Stimulated activated naive CD8-positive, alpha-beta T cell treated with anti-CD3 and anti-CD28 coated beads, Interleukin-15, amount 100 ng/mL, for 72 hours (primary cell): ENCODE results near the gene SPN.
"Not testable (repeated sequence)": the region's sequence is repeated elsewhere in the genome, so short reads cannot be mapped to it uniquely, and the experiment has no call there.

ENCODE experiments used
- ATAC-seq: fragments of 150-1000 bp; cut with Tn5 transposase; 2 replicates; pipeline ENCODE4 v1.10.0; 2021; ENCODE audit warnings: mild to moderate bottlenecking, moderate library complexity
- DNase-seq, 2 donors: peaks; one replicate each; pipeline ENCODE4 v3.0.0; 2021 to 2022
- H3K27ac Mint-ChIP-seq, 2 donors: one replicate each; pipeline ENCODE4 v1.8.0; 2022; ENCODE audit warnings: mild to moderate bottlenecking in 2 of 2, mixed read lengths in 2 of 2, moderate library complexity in 2 of 2
- H3K27me3 Mint-ChIP-seq: one replicate; pipeline ENCODE4 v1.8.0; 2022; ENCODE audit warnings: mixed read lengths
- H3K4me1 Mint-ChIP-seq: one replicate; pipeline ENCODE4 v1.8.0; 2022; ENCODE audit warnings: mild to moderate bottlenecking, mixed read lengths
- H3K4me3 Mint-ChIP-seq, 2 donors: one replicate each; pipeline ENCODE4 v1.8.0; 2022; ENCODE audit warnings: mild to moderate bottlenecking in 2 of 2, mixed read lengths in 2 of 2, moderate library complexity in 1 of 2
- H3K9me3 Mint-ChIP-seq, 2 donors: one replicate each; pipeline ENCODE4 v1.8.0; 2022; ENCODE audit warnings: mixed read lengths in 2 of 2

Gene SPN

DNA sequence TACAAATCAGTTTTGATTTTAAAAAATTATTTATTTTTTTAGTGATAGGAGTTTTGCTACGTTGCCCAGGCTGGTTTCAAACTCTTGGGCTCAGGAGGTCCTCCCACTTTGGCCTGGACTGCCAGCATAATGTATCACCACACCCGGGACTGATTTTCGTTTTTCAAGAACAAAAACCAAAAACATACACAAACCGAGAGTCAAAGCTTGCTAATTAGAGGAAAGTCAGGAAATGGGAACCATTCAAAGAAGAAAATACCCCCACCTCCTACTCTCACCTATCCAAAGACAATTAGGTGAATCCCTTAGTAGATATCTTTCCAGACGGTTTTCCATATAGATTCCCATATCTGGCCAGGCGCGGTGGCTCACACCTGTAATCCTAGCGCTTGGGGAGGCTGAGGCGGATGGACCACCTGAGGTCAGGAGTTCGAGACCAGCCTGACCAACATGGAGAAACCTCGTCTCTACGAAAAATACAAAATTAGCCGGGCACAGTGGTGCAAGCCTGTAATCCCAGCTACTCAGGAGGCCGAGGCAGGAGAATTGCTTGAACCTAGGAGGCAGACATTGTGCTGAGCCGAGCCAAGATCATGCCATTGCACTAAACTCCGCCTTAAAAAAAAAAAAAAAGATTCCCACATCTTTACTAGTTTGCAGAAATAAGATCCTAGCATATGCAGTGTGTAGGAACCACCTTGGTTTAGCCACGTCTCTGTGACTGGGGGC is 883 bp upstream of the SPN start:
- peak overlapping the region; percentile 97 to 98 for H3K4me3 Mint-ChIP-seq
- H3K27ac Mint-ChIP-seq, result peak overlapping the region; percentile 51 to 98
- H3K9me3 Mint-ChIP-seq, result no peaks in the 10 kb centered on the region
- ATAC-seq (no peak), DNase-seq (no peak)
- no peaks in the 10 kb centered on the region for H3K27me3 Mint-ChIP-seq
- H3K4me1 Mint-ChIP-seq, result peaks cover 57% of the 10 kb centered on the region

DNA sequence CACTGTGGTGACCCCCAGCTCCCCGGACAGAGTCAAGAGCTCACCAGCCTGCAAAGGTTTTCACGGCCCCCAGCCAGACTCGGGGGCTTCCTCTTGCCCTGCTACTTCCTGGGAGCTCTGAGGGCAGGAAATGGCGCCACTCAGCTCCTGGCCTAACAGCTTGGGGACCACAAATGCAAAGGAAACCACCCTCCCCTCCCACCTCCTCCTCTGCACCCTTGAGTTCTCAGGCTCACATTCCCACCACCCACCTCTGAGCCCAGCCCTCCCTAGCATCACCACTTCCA is 375 bp upstream of the SPN start:
- H3K27ac Mint-ChIP-seq, result peak overlapping the region; percentile 49 to 98
- peak overlapping the region; percentile 97 to 98 for H3K4me3 Mint-ChIP-seq
- H3K4me1 Mint-ChIP-seq, result peaks cover 62% of the 10 kb centered on the region
- no peaks in the 10 kb centered on the region for H3K9me3 Mint-ChIP-seq
- ATAC-seq, result peak; percentile 50
- peak; percentile 48 to 68 for DNase-seq
- no peaks in the 10 kb centered on the region for H3K27me3 Mint-ChIP-seq

DNA sequence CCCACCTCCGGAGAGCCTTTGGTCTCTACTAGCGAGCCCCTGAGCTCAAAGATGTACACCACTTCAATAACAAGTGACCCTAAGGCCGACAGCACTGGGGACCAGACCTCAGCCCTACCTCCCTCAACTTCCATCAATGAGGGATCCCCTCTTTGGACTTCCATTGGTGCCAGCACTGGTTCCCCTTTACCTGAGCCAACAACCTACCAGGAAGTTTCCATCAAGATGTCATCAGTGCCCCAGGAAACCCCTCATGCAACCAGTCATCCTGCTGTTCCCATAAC is 702 bp downstream of the SPN start:
- ATAC-seq (peak; percentile 52), DNase-seq (peak in 1 of 2 donors; percentile 50)
- Mint-ChIP-seq H3K4me3 (peak overlapping the region; percentile 97 to 98), H3K27me3 (no peaks in the 10 kb centered on the region), H3K4me1 (peaks cover 67% of the 10 kb centered on the region), H3K9me3 (no peaks in the 10 kb centered on the region), H3K27ac (peak overlapping the region; percentile 98)

DNA sequence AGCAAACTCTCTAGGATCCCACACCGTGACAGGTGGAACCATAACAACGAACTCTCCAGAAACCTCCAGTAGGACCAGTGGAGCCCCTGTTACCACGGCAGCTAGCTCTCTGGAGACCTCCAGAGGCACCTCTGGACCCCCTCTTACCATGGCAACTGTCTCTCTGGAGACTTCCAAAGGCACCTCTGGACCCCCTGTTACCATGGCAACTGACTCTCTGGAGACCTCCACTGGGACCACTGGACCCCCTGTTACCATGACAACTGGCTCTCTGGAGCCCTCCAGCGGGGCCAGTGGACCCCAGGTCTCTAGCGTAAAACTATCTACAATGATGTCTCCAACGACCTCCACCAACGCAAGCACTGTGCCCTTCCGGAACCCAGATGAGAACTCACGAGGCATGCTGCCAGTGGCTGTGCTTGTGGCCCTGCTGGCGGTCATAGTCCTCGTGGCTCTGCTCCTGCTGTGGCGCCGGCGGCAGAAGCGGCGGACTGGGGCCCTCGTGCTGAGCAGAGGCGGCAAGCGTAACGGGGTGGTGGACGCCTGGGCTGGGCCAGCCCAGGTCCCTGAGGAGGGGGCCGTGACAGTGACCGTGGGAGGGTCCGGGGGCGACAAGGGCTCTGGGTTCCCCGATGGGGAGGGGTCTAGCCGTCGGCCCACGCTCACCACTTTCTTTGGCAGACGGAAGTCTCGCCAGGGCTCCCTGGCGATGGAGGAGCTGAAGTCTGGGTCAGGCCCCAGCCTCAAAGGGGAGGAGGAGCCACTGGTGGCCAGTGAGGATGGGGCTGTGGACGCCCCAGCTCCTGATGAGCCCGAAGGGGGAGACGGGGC is 1.3 kb downstream of the SPN start:
- Mint-ChIP-seq H3K4me3 (peak overlapping the region; percentile 97 to 98), H3K27me3 (no peaks in the 10 kb centered on the region), H3K27ac (peak overlapping the region; percentile 98), H3K9me3 (no peaks in the 10 kb centered on the region), H3K4me1 (peaks cover 68% of the 10 kb centered on the region)
- ATAC-seq (peak; percentile 48), DNase-seq (peak; percentile 57 to 68)

DNA sequence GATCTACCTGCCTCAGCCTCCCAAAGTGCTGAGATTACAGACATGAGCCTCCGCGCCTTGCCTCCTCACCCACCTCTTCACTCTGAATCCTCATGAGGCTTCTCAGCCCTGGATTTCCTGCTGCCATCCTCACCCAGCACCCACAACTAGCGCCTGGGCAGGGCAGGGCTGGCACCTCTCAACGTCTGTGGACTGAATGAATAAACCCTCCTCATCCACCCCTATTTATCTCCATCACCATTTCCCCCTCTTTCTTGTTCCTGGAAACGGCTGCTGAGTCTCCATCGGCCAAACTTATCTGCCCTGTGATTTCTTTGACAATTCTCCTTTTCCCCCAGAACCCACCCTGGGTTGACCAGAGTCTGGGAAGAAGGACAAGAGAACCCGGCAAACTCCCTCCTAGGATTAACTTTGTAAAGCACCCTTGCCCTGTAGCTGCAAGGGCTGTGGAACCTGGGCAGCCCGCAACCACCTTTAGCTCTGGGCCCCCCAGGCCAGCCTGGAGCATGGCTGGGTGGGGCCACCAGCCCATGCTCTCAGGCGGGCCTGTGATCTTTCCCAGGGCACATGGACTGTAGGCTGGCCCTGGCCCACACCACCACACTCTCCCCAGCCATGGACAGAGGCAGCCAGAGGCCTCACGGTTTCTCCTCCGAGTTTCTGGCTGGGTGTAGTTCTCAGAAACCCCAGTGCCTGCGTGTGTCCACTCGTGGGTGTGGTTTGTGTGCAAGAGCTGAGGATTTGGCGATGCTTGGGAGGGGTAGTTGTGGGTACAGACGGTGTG is 2.4 kb downstream of the SPN start:
- H3K9me3 Mint-ChIP-seq, result no peaks in the 10 kb centered on the region
- peaks cover 75% of the 10 kb centered on the region for H3K4me1 Mint-ChIP-seq
- peak overlapping the region; percentile 98 for H3K27ac Mint-ChIP-seq
- ATAC-seq (no peak), DNase-seq (peak in 1 of 2 donors; percentile 24)
- H3K27me3 Mint-ChIP-seq, result no peaks in the 10 kb centered on the region
- H3K4me3 Mint-ChIP-seq, result peak overlapping the region; percentile 97 to 98

DNA sequence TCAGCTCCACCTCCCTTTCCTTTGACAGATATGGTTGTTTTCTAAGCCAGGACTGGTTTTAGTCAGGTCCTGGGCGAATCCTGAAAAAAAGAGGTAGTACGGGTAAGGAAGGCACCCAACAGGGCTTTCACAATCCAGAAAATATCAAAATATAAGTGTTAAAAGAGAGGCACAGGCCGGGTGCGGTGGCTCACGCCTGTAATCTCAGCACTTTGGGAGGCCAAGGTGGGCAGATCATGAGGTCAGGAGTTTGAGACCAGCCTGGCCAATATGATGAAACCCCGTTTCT is 4.2 kb downstream of the SPN start:
- not testable (repeated sequence) for ATAC-seq, H3K9me3 Mint-ChIP-seq, H3K27me3 Mint-ChIP-seq, DNase-seq
- Mint-ChIP-seq H3K4me3 (peak overlapping the region; percentile 97 to 98), H3K27ac (peak overlapping the region in 1 of 2 donors; percentile 59), H3K4me1 (peaks cover 57% of the 10 kb centered on the region)

DNA sequence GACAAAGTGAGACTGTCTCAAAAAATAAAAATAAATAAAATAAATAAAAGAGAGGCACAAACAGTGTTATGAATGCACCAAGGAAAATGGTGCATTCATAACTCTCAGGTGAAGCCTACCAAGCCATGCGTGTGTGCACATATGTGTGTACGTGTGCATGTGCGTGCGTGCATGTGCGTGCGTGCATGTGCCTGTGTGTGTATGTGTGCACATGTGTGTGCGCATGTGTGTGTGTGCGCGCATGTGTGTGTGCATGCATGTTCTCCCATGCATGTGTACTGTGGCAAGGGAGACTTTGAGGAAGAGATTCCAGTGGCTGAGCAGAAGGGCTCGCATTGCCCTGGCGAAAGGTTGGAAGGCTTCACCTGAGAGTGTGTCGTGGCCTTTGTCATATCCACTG is 4.7 kb downstream of the SPN start:
- Mint-ChIP-seq H3K27me3 (no peaks in the 10 kb centered on the region), H3K9me3 (no peaks in the 10 kb centered on the region), H3K4me3 (no peak overlapping the region), H3K4me1 (peaks cover 52% of the 10 kb centered on the region), H3K27ac (no peak overlapping the region)
- ATAC-seq, result no peak
- no peak for DNase-seq

DNA sequence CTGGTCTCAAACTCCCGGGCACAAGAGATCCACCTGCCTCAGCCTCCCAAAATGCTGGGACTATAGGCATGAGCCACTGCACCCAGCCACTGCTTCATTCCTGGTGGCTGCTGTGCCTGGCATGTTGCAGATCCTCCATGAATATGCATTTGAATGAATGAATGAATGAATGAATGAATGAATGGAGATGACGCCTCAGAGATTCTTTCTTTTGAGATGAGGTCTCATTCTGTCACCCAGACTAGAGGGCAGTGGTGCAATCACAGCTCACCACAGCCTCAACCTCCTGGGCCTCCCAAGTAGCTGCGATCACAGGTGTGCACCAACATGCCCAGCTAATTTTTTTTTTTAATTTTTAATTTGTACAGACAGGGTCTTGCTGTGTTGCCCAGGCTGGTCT is 5.2 kb downstream of the SPN start:
- no peak overlapping the region for H3K27ac Mint-ChIP-seq
- H3K9me3 Mint-ChIP-seq, result no peaks in the 10 kb centered on the region
- H3K4me1 Mint-ChIP-seq, result peaks cover 50% of the 10 kb centered on the region
- no peak overlapping the region for H3K4me3 Mint-ChIP-seq
- DNase-seq, result no peak
- no peaks in the 10 kb centered on the region for H3K27me3 Mint-ChIP-seq
- no peak for ATAC-seq

DNA sequence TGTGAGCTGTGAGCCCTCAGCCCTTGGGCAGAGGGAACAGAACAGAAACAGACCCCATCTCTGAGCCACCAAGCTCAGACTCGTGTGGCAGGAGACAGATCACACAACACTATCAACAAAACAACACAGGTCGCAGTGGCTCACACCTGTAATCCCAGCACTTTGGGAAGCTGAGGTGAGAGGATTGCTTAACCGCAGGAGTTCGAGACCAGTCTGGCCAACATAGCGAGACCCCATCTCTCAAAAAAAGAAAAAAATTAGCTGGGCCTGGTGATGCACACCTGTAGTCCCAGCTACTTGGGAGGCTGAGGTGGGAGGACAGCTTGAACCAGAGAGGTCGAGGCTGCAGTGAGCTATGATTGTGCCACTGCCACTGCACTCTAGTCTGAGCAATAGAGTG is 10.5 kb downstream of the SPN start:
- H3K27ac Mint-ChIP-seq, result peak overlapping the region in 1 of 2 donors; percentile 39

DNA sequence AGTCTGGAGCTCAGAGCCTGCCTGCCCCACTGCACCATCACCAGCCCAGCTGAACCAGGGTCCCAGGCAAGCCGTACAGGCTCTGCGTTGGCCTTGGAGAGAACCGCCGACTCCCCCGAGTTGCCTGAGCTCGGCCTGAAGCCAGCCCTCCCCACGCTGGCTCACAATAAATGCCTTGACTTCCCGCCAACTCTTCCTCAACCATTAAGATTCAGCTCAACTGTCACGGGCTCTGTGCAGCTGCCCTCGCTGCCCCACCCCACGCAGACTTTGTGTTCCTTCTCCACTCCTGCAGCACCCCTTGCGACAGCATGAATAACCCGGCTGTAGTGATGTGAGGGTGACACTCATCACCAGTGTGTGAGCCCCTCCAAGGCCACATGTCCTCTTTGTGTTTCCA is 11.1 kb downstream of the SPN start:
- no peak for ATAC-seq
- H3K4me3 Mint-ChIP-seq, result no peak overlapping the region
- H3K27ac Mint-ChIP-seq, result no peak overlapping the region
- DNase-seq, result no peak
- H3K4me1 Mint-ChIP-seq, result peaks cover 28% of the 10 kb centered on the region
- no peaks in the 10 kb centered on the region for H3K27me3 Mint-ChIP-seq
- no peaks in the 10 kb centered on the region for H3K9me3 Mint-ChIP-seq

More for the DNA sequence above, 10.5 kb downstream of the SPN start:
- H3K9me3 Mint-ChIP-seq, result no peaks in the 10 kb centered on the region
- no peak overlapping the region for H3K4me3 Mint-ChIP-seq
- ATAC-seq, result no peak
- H3K4me1 Mint-ChIP-seq, result peaks cover 22% of the 10 kb centered on the region
- no peak for DNase-seq
- no peaks in the 10 kb centered on the region for H3K27me3 Mint-ChIP-seq

DNA sequence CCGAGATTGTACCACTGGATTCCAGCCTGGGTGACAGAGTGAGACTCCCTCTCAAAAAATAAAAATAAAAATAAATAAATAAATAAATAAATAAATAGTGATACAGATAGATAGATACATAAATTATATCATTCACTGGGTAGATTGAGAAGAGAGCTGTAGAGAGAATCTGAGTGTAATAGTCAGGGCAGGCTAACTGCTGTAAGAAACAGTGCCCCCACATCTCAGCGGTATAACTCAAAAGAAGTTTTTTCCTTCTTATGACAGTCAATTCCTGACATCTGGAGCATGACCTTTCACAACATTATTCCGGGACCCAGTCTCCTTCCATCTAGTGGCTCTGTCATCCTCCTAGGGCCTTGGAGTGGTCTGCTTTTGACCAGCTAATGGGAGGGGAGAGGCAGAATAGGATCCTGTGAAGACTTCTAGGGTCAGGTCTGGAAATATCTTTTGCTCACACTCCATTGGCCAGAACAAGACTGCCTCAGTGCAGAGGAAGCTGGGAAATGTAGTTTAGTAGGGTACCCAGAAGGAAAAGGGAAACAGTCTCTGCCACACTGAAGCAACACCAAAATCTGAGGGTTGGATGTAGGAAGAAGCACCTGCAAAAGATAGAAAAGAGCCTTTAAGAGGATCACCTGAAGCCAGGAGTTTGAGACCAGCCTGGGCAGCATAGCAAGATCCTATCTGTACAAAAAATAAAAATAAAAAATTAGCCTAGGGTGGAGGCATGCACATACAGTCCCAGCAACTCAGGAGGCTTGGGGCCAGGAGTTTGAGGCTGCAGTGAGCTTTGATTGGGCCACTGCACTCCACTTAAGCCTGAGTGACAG is 13.0 kb downstream of the SPN start:
- Mint-ChIP-seq H3K9me3 (no peaks in the 10 kb centered on the region), H3K27ac (peak overlapping the region in 1 of 2 donors; percentile 7)
- no peak for DNase-seq

DNA sequence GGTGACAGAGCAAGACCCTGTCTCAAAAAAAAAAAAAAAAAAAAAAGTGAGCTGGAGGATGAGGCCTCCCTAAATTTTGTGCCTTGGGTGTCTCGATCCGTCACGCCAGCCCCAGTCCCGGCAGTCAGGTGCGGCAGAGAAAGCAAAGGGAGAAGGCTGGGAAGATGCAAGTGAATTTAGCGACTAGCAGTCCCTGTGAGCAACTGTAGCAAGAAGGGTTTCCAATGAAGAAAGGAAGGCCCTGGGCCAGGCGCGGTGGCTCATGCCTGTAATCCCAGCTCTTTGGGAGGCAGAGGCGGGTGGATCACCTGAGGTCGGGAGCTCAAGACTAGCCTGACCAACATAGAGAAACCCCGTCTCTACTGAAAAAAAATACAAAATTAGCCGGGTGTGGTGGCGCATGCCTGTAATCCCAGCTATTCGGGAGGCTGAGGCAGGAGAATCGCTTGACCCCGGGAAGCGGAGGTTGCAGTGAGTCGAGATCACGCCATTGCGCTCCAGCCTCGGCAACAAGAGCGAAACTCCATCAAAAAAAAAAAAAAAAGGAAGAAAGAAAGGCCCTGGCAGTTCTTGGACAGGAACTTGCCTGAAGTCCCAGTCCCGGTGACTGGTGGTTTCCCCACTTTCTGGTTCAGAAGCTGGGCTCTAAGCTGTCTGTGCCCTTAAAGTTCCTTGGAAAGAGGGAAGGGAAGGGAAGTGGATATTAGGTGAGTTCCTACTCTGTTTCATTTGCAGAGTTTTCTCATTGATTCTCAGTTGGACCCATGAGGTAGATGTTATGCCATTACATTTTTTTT is 14.1 kb downstream of the SPN start:
- no peak for DNase-seq
- Mint-ChIP-seq H3K4me1 (peaks cover 36% of the 10 kb centered on the region), H3K27me3 (no peaks in the 10 kb centered on the region), H3K9me3 (no peaks in the 10 kb centered on the region), H3K27ac (no peak overlapping the region), H3K4me3 (no peak overlapping the region)
- ATAC-seq, result no peak

More for the DNA sequence above, 13.0 kb downstream of the SPN start:
- no peaks in the 10 kb centered on the region for H3K27me3 Mint-ChIP-seq
- H3K4me3 Mint-ChIP-seq, result no peak overlapping the region
- peaks cover 36% of the 10 kb centered on the region for H3K4me1 Mint-ChIP-seq
- peak; percentile 73 for ATAC-seq

DNA sequence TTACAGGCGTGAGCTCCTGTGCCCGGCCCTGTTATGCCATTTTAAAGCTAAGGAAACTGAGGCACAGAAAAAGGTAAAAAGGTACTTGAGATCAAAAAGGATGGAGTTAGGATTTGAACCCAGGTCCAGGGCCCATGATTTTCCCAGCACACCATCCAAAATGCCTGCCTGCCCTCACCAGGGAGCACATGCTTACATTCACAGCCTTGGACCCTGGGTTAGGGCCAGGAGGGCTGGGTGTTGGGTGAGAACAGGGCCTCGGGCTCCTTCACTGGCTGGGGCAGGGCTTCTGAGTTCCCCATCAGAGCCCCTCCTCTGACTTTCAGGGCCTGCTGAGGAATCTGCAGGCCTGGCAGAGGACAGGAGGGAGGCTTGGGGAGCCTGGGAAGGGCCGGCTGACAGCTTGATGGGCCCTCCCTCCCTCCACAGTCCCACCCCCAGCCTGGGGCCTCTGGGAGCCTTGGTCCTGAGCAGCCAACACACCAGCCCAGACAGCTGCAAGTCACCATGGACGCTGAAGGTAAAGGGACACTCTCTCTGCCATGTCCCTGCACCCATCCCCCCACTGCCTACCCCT is 15.7 kb downstream of the SPN start, which contains the start of gene QPRT:
TSS of gene QPRT (plus strand) at position 490 of the 577 bp plus-strand sequence. CDS start at position 508, 18 bp downstream.
- H3K27ac Mint-ChIP-seq, result peak within 1 kb of the TSS in 1 of 2 donors; percentile 76
- H3K4me1 Mint-ChIP-seq, result peaks cover 36% of the 10 kb centered on the region
- H3K4me3 Mint-ChIP-seq, result peak within 1 kb of the TSS; percentile 70 to 81
- H3K9me3 Mint-ChIP-seq, result no peaks in the 10 kb centered on the region
- peak; percentile 17 for ATAC-seq
- H3K27me3 Mint-ChIP-seq, result no peaks in the 10 kb centered on the region
- DNase-seq, result no peak

DNA sequence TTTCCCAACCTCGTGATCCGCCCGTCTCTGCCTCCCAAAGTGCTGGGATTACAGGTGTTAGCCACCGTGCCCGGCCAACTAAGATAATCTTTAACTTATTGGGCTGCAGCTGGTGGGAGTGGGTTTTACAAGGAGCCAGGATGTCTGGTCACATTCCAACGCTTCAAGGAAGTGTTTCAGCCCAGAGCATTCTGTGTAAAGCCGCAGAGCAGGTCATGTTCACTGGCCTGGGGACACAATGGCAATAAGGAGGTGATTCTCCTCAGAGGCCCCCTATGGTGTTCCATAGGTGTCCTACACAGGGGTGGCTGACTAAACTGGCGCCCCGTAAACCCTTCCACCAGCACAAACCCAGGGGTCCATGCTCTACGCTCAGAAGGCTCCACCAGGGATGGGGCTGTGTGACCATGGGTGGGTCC is 17.1 kb downstream of the SPN start:
- peak overlapping the region in 1 of 2 donors; percentile 81 for H3K4me3 Mint-ChIP-seq
- peaks cover 34% of the 10 kb centered on the region for H3K4me1 Mint-ChIP-seq
- no peaks in the 10 kb centered on the region for H3K9me3 Mint-ChIP-seq
- H3K27me3 Mint-ChIP-seq, result no peaks in the 10 kb centered on the region
- no peak for DNase-seq
- no peak overlapping the region for H3K27ac Mint-ChIP-seq
- no peak for ATAC-seq
